ENCODE results near the gene GMPS. TPM values are rescaled to one million over a fixed set of nuclear protein-coding genes. Genes with fewer than 3 reads are reported as not detected.
A peak's percentile ranks its signal among the peaks of the same experiment; 100 is the strongest.

GMPS gene
- total and polyA plus RNA-seq, 9 of the 15 experiments (the other 6 are each of a cell fraction or from before 2014, with no cell fraction given): 73.7 to 282 (median 156) TPM

DNA sequence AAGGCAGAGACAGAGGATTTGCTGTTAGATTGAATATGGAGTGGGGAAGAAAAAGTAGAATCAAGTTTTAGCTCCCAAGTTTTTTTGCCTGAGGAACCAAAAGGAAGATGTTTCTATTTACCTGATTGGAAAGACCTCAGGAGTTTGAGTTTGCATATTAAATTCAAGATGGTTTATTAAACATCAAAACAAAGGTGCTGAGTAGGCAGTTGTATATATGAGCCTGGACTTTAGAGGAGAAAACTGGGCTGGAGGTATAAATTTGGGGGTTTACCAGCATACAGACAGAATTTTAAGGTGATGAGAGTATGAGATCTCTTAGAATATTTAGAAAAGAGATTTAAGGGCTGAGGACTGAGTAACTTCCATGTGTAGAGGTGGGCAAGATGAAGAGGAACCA is 38.2 kb downstream of the GMPS start (continued):
- TF ChIP-seq SRF (CRISPR knock-in tag; IDR thresholded peaks at IDR 0.05): no peak
- no peak for TF ChIP-seq ZNF717 (CRISPR knock-in tag; IDR thresholded peaks at IDR 0.05)
- TF ChIP-seq IRF9 (tag; IDR thresholded peaks at IDR 0.05): no peak
- no peak for TF ChIP-seq RB1 (IDR thresholded peaks at IDR 0.05; ENCODE audit: low read depth)
- TF ChIP-seq MAFG (tag; conservative IDR thresholded peaks at IDR 0.05): 0 out of 2 replicates have a peak, but pooled peaks have one; percentile 5
- 0 out of 2 replicates have a peak, but pooled peaks have one; percentile 6 for TF ChIP-seq MAFF (IDR thresholded peaks at IDR 0.05; ENCODE audit: low read length)
- no peak for TF ChIP-seq ZBTB49 (CRISPR knock-in tag; IDR thresholded peaks at IDR 0.05; ENCODE audit: borderline replicate concordance)
- no peak for TF ChIP-seq PML (IDR thresholded peaks at IDR 0.05; ENCODE audit: low read length)
- no peak for TF ChIP-seq SMAD4 (CRISPR knock-in tag; conservative IDR thresholded peaks at IDR 0.05)
- TF ChIP-seq CBFA2T3 (IDR thresholded peaks at IDR 0.05): no peak
- no peak for TF ChIP-seq TAF1 (IDR thresholded peaks at IDR 0.05; ENCODE audit: control insufficient read depth, extremely low read depth, insufficient read depth, low read length, severe bottlenecking)
- TF ChIP-seq C11orf30 (IDR thresholded peaks at IDR 0.05; ENCODE audit: low read depth): peak; percentile 25; the same call in 1 of the 2 replicates
- no peak for TF ChIP-seq ZSCAN32 (CRISPR knock-in tag; IDR thresholded peaks at IDR 0.05)

All from K562 (cell line).